Measurements from ENCODE around the gene FAM162A. TPM values are rescaled to one million over a fixed set of nuclear protein-coding genes. Genes with fewer than 3 reads are reported as not detected.

FAM162A gene
- total and polyA plus RNA-seq, 2 donors (not counting 3 experiments of a cell fraction or from before 2014, with no cell fraction given) = 12.6 to 23.4 TPM

DNA sequence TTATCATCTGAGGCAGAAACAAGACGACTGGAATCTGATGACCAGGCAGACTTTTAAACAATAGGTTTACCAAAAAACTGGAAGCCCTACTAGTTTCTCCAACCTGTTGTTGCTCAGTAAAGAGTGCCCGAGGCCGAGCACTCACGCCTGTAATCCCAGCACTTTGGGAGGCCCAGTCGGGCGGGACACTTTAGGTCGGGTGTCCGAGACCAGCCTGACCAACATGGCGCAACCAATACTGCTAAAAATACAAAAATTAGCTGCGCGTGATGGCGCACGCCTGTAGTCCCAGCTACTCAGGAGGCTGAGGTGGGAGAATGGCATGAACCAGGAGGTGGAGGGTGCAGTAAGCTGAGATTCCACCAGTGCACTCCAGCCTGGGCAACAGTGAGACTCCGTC, 33.0 kb downstream of the FAM162A start:
- peak overlapping the region; percentile 99 for H3K4me2 ChIP-seq (ENCODE audit: insufficient read depth, low read length)
- no peaks in the 10 kb centered on the region for H3K27me3 ChIP-seq (ENCODE audit: control insufficient read depth in 2 of 2, insufficient read depth in 2 of 2, low read length in 2 of 2)
- peaks cover 10% of the 10 kb centered on the region for H3K79me2 ChIP-seq (ENCODE audit: control insufficient read depth, insufficient read depth, low read length)
- H4K20me1 ChIP-seq (replicated peaks; ENCODE audit: control insufficient read depth, extremely low read depth, insufficient read depth, low read length) = no peaks in the 10 kb centered on the region
- no TSS peak for BruUV-seq (replicated peaks)
- H3K4me1 ChIP-seq (ENCODE audit: control insufficient read depth, extremely low read depth, insufficient read depth, low read length) = peaks cover 9% of the 10 kb centered on the region
- ChIA-PET POLR2A (interaction anchor here (0.7 kb wide), 1 partner anchor 9 kb away, joined by 3 read pairs; no protein-coding TSS in a partner anchor), CTCF (interaction anchor here (0.7 to 2.2 kb wide), 4 partner anchors 10 to 262 kb away, joined by 3 to 13 read pairs (median 8); partner anchors contain the start of genes FAM162A and MIX23)
- FAIRE-seq (no peak), DNase-seq (ENCODE audit: low read depth, low spot score) (no peak)
- peak overlapping the region; percentile 93 for H3K9ac ChIP-seq (replicated peaks; ENCODE audit: extremely low read depth, insufficient read depth, low read length)
- H3K9me1 ChIP-seq (replicated peaks; ENCODE audit: control insufficient read depth, extremely low read depth, insufficient read depth, low read length) = no peaks in the 10 kb centered on the region
- no peaks in the 10 kb centered on the region for H3K36me3 ChIP-seq (ENCODE audit: control insufficient read depth in 2 of 2, extremely low read depth in 1 of 2, insufficient read depth in 2 of 2, low read length in 2 of 2)
- intact Hi-C loops (cut with micrococcal nuclease) (loop anchor here (1.0 to 5.0 kb wide), 3 partner anchors 33 to 148 kb away; partner anchors contain the start of genes DTX3L, FAM162A, KPNA1 and PARP9), dilution Hi-C loops (cut with MboI; ENCODE audit: extremely low pct_ligation_motif_present, low sequenced_read_pairs) (no loop called here)
- TF ChIP-seq, protein P1, sequence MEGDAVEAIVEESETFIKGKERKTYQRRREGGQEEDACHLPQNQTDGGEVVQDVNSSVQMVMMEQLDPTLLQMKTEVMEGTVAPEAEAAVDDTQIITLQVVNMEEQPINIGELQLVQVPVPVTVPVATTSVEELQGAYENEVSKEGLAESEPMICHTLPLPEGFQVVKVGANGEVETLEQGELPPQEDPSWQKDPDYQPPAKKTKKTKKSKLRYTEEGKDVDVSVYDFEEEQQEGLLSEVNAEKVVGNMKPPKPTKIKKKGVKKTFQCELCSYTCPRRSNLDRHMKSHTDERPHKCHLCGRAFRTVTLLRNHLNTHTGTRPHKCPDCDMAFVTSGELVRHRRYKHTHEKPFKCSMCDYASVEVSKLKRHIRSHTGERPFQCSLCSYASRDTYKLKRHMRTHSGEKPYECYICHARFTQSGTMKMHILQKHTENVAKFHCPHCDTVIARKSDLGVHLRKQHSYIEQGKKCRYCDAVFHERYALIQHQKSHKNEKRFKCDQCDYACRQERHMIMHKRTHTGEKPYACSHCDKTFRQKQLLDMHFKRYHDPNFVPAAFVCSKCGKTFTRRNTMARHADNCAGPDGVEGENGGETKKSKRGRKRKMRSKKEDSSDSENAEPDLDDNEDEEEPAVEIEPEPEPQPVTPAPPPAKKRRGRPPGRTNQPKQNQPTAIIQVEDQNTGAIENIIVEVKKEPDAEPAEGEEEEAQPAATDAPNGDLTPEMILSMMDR (IDR thresholded peaks at IDR 0.05; ENCODE audit: extremely low read depth in 1 of 2, insufficient read depth in 1 of 2, low read depth in 1 of 2, low read length in 2 of 2) = no peak
- TF ChIP-seq MYC (IDR thresholded peaks at IDR 0.05; ENCODE audit: low read depth, low read length) (no peak), POLR2A (IDR thresholded peaks at IDR 0.05; ENCODE audit: low read depth, low read length) (no peak), FOS (IDR thresholded peaks at IDR 0.05; ENCODE audit: borderline replicate concordance, insufficient read depth, low read length) (no peak)
- H3K27ac ChIP-seq (ENCODE audit: insufficient read depth, low read depth, low read length) = peak overlapping the region; percentile 90
- peak overlapping the region; percentile 71 to 94 (median 80) for H3K4me3 ChIP-seq (replicated peaks in 1 of 3; ENCODE audit: insufficient read depth in 1 of 3, low read depth in 1 of 3, low read length in 3 of 3)
- H3K9me3 ChIP-seq (replicated peaks; ENCODE audit: control insufficient read depth, insufficient read depth, low read length) = no peaks in the 10 kb centered on the region
- no peak overlapping the region for H2AFZ ChIP-seq (ENCODE audit: low read depth, low read length)

DNA sequence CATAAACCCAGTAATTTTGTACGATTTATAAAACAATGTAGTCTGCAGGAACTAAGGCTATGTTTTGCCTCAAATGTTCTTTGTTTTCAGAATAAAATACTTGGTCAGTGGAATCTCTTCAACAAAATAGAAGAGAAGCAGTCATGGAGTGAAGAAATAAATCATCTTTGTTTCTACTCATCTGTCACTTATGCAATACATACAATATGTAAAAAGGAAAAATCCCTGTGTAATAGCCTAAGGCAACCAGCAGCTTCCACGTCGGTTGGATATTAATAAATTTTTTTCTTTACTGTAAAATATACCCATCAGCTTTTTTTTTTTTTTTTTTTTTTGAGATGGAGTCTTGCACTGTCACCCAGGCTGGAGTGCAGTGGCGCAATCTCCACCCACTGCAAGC, 37.1 kb downstream of the FAM162A start:
- peaks cover 5 to 9% of the 10 kb centered on the region in 2 experiments for H3K36me3 ChIP-seq (ENCODE audit: control insufficient read depth in 2 of 2, extremely low read depth in 1 of 2, insufficient read depth in 2 of 2, low read length in 2 of 2)
- no peaks in the 10 kb centered on the region for H3K9me1 ChIP-seq (replicated peaks; ENCODE audit: control insufficient read depth, extremely low read depth, insufficient read depth, low read length)
- H3K4me2 ChIP-seq (ENCODE audit: insufficient read depth, low read length) = no peak overlapping the region
- no peaks in the 10 kb centered on the region for H4K20me1 ChIP-seq (replicated peaks; ENCODE audit: control insufficient read depth, extremely low read depth, insufficient read depth, low read length)
- H3K9ac ChIP-seq (replicated peaks; ENCODE audit: extremely low read depth, insufficient read depth, low read length) = no peak overlapping the region
- BruUV-seq (replicated peaks) = no TSS peak
- TF ChIP-seq JUN (IDR thresholded peaks at IDR 0.05; ENCODE audit: borderline replicate concordance, insufficient read depth, insufficient read length, low read depth) = no peak
- no peak for TF ChIP-seq POLR2A (IDR thresholded peaks at IDR 0.05; ENCODE audit: low read depth, low read length)
- TF ChIP-seq, protein P1 (IDR thresholded peaks at IDR 0.05; ENCODE audit: extremely low read depth in 1 of 2, insufficient read depth in 1 of 2, low read depth in 1 of 2, low read length in 2 of 2) = no peak
- TF ChIP-seq MYC (IDR thresholded peaks at IDR 0.05; ENCODE audit: low read depth, low read length) = no peak
- no peak for TF ChIP-seq POLR2AphosphoS5 (IDR thresholded peaks at IDR 0.05; ENCODE audit: insufficient read depth, low read depth, low read length)
- TF ChIP-seq FOS (IDR thresholded peaks at IDR 0.05; ENCODE audit: borderline replicate concordance, insufficient read depth, low read length) = no peak
- TF ChIP-seq, protein P2, sequence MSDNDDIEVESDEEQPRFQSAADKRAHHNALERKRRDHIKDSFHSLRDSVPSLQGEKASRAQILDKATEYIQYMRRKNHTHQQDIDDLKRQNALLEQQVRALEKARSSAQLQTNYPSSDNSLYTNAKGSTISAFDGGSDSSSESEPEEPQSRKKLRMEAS (IDR thresholded peaks at IDR 0.05; ENCODE audit: insufficient read depth, insufficient read length) = no peak
- no peak for TF ChIP-seq EZH2 (IDR thresholded peaks at IDR 0.05; ENCODE audit: borderline replicate concordance, low read depth, low read length, severe bottlenecking)
- TF ChIP-seq GATA2 (IDR thresholded peaks at IDR 0.05; ENCODE audit: insufficient read depth, insufficient read length, low read depth, low read length) = no peak
- no peak overlapping the region for H2AFZ ChIP-seq (ENCODE audit: low read depth, low read length)
- H3K4me1 ChIP-seq (ENCODE audit: control insufficient read depth, extremely low read depth, insufficient read depth, low read length) = peaks cover 2% of the 10 kb centered on the region
- intact Hi-C loops (cut with micrococcal nuclease) = no loop called here
- H3K79me2 ChIP-seq (ENCODE audit: control insufficient read depth, insufficient read depth, low read length) = no peaks in the 10 kb centered on the region
- no peaks in the 10 kb centered on the region for H3K27me3 ChIP-seq (ENCODE audit: control insufficient read depth in 2 of 2, insufficient read depth in 2 of 2, low read length in 2 of 2)
- DNase-seq (ENCODE audit: low read depth, low spot score) = no peak
- POLR2A ChIA-PET = no interaction called here
- no peaks in the 10 kb centered on the region for H3K9me3 ChIP-seq (replicated peaks; ENCODE audit: control insufficient read depth, insufficient read depth, low read length)
- FAIRE-seq = no peak
- CTCF ChIA-PET = interaction anchor here (0.9 kb wide), 2 partner anchors 11 to 29 kb away, joined by 3 to 5 read pairs; no protein-coding TSS in a partner anchor
- dilution Hi-C loops (cut with MboI; ENCODE audit: extremely low pct_ligation_motif_present, low sequenced_read_pairs) = no loop called here
- H3K27ac ChIP-seq (ENCODE audit: insufficient read depth, low read depth, low read length) = no peak overlapping the region
- no peak overlapping the region for H3K4me3 ChIP-seq (replicated peaks in 1 of 3; ENCODE audit: insufficient read depth in 1 of 3, low read depth in 1 of 3, low read length in 3 of 3)

Measured in endothelial cell of umbilical vein (primary cell).